Common myeloid progenitor, CD34-positive (primary cell): ENCODE data around the gene HENMT1.

Experiments used
- CTCF ChIA-PET: fragments of 350-600 bp; sonication (Branson Sonifier 250); formaldehyde crosslinking; loops from one replicate; lab custom pipeline; 2021; ENCODE audit warnings: antibody characterized with exemption; lab: Charles Lee
- POLR2A ChIA-PET: fragments of 350-600 bp; sonication (Branson Sonifier 250); formaldehyde crosslinking; loops from one replicate; lab custom pipeline; 2021; ENCODE audit warnings: antibody characterized with exemption; lab: Charles Lee
- DNase-seq, 3 donors: peaks; one replicate each; pipeline versions ENCODE4 v3.0.0 to v3.0.0-alpha.2; 2013
- H3K27ac ChIP-seq, 2 experiments: 1 replicate in 1 of 2; 2 replicates in 1 of 2; pipeline ENCODE4 v1.7.0; 2013; ENCODE audit warnings: inconsistent platforms in 2 of 2, low read length in 2 of 2, mild to moderate bottlenecking in 2 of 2, low read depth in 1 of 2, moderate library complexity in 1 of 2; ENCODE audit not compliant: severe bottlenecking in 2 of 2, insufficient read depth in 1 of 2, poor library complexity in 1 of 2
- H3K27me3 ChIP-seq, 5 experiments: replicated peaks in 2 of 5; 1 replicate in 3 of 5; 2 replicates in 2 of 5; pipeline versions ENCODE4 v1.6.1 to v1.7.0; 2013; ENCODE audit warnings: low read length in 4 of 5, mild to moderate bottlenecking in 2 of 5, moderate library complexity in 2 of 5, inconsistent platforms in 1 of 5; ENCODE audit not compliant: insufficient read depth in 5 of 5, control insufficient read depth in 4 of 5
- H3K36me3 ChIP-seq, 4 experiments: 1 replicate in 2 of 4; 2 replicates in 2 of 4; pipeline versions ENCODE4 v1.6.1 to v1.7.0; 2013; ENCODE audit warnings: low read length in 3 of 4, control low read depth in 1 of 4, mild to moderate bottlenecking in 1 of 4; ENCODE audit not compliant: control insufficient read depth in 4 of 4, insufficient read depth in 4 of 4
- H3K4me1 ChIP-seq, 4 experiments: 1 replicate in 3 of 4; 2 replicates in 1 of 4; pipeline versions ENCODE4 v1.6.1 to v1.7.1; 2013; ENCODE audit warnings: low read length in 3 of 4, mild to moderate bottlenecking in 3 of 4, control low read depth in 1 of 4, inconsistent platforms in 1 of 4, moderate library complexity in 1 of 4; ENCODE audit not compliant: control insufficient read depth in 4 of 4, insufficient read depth in 4 of 4; ENCODE audit errors: control extremely low read depth in 1 of 4
- H3K4me3 ChIP-seq, 7 experiments: 1 replicate in 4 of 7; 2 replicates in 3 of 7; pipeline versions ENCODE4 v1.5.1 to v1.7.0; 2013; ENCODE audit warnings: mild to moderate bottlenecking in 7 of 7, low read length in 6 of 7, moderate library complexity in 6 of 7, inconsistent platforms in 2 of 7, low read depth in 2 of 7, control low read depth in 1 of 7; ENCODE audit not compliant: insufficient read depth in 4 of 7, control insufficient read depth in 1 of 7; ENCODE audit errors: extremely low read depth in 1 of 7
- H3K9me3 ChIP-seq, 5 experiments: 1 replicate in 4 of 5; 2 replicates in 1 of 5; pipeline versions ENCODE4 v1.6.1 to v1.7.1; 2013; ENCODE audit warnings: low read length in 4 of 5, mild to moderate bottlenecking in 2 of 5, inconsistent platforms in 1 of 5, low read depth in 1 of 5, moderate library complexity in 1 of 5; ENCODE audit not compliant: control insufficient read depth in 4 of 5, insufficient read depth in 2 of 5; ENCODE audit errors: control extremely low read depth in 1 of 5
- WGBS: methylation state at CpG from one replicate; pipeline ENCODE4 v1.1.5; 2013; ENCODE audit not compliant: insufficient coverage; 5-methylcytosine and 5-hydroxymethylcytosine counted together

Gene HENMT1

DNA sequence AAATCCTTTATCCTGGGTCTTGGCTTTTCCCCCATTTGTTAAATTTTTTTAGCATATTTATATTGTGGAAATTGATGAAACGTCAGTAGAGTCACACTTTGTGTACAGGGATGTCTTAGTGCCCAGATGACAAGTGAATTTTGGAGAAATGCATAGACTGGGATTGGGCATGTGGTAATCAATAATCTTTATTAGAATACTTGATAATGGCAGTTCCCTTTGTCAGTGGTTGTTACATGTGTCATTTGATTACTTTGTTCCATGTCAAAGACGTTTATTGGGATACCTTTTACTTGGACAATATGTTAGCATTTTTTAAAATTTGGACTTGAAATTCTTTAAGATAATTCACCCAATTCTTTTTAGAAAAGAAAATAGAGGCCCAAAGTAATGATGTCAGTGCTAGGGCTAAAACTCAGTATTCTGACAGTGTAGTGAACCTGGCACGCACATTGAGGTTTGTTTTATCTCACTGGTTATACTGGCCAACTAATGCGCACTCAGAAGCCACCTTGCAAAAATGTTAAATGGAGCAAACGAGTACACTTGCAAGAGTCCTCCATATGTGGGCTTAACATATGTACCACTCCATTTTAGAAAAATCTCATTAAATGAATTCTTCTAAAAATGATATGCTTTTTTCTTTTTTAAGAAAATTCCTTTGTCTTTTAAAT, 40.4 kb upstream of the HENMT1 start:
- ChIA-PET CTCF (no interaction called here), POLR2A (no interaction called here)

DNA sequence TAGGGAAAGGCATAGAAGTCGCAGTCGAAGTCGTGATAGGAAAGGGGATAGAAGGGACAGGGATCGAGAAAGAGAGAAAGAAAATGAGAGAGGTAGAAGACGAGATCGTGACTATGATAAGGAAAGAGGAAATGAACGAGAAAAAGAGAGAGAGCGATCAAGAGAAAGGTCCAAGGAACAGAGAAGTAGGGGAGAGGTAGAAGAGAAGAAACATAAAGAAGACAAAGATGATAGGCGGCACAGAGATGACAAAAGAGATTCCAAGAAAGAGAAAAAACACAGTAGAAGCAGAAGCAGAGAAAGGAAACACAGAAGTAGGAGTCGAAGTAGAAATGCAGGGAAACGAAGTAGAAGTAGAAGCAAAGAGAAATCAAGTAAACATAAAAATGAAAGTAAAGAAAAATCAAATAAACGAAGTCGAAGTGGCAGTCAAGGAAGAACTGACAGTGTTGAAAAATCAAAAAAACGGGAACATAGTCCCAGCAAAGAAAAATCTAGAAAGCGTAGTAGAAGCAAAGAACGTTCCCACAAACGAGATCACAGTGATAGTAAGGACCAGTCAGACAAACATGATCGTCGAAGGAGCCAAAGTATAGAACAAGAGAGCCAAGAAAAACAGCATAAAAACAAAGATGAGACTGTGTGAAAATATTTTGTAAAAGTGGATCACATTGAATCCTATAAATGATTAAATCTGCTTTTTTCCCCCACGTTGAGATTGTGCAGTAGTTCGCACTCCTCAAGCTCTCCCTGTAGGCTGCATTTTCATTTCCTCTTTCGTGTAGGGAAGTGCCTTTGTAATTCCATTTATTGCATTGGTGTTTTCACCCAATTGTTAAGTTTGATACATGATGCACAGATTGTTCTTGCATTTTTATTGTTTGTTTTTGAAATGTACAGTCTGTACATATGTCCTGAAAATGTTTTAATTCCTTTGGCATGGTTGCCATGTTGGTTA, 38.8 kb upstream of the HENMT1 start:
- Histone ChIP-seq H3K27ac (no peak overlapping the region), H3K4me3 (no peak overlapping the region), H3K27me3 (no peaks in the 10 kb centered on the region), H3K36me3 (peaks cover 23 to 62% (median 44%) of the 10 kb centered on the region in 4 experiments), H3K9me3 (no peaks in the 10 kb centered on the region), H3K4me1 (peaks cover 9 to 19% (median 14%) of the 10 kb centered on the region in 4 experiments)
- no peak for DNase-seq
- 96% methylated on average over 21 of the region's 22 CpGs for WGBS
- ChIA-PET POLR2A (no interaction called here), CTCF (no interaction called here)

More for the DNA sequence above, 40.4 kb upstream of the HENMT1 start:
- H3K36me3 ChIP-seq, result peaks cover 23 to 57% (median 39%) of the 10 kb centered on the region in 4 experiments
- H3K4me3 ChIP-seq, result no peak overlapping the region
- H3K9me3 ChIP-seq, result no peaks in the 10 kb centered on the region
- 100% methylated on average over 3 of the region's 5 CpGs for WGBS
- H3K4me1 ChIP-seq, result peaks cover 0 to 8% (median 2%) of the 10 kb centered on the region in 4 experiments
- H3K27me3 ChIP-seq, result peaks cover 0 to 5% (median 0%) of the 10 kb centered on the region in 5 experiments
- no peak overlapping the region for H3K27ac ChIP-seq
- DNase-seq, result no peak

DNA sequence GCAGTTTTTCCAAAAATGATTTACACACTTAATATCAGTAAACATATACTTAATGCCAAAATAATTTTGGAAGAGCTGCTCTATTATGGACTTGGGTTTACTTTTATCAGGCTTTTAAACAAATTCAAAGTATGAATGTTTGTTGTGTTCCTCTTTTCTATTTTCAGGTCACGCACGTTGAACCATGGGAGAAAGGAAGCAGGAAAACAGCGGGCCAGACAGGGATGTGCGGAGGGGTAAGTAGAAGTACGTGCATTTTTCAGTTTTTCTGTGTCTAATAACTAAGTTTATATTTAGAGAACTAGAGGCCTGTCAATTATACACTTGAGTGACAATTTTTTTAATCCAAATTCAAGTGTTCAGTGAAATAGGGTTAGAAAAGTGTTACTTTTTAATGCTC, 34.6 kb upstream of the HENMT1 start:
- DNase-seq, result no peak
- peaks cover 9 to 42% (median 29%) of the 10 kb centered on the region in 4 experiments for H3K4me1 ChIP-seq
- POLR2A ChIA-PET, result no interaction called here
- peaks cover 18 to 53% (median 34%) of the 10 kb centered on the region in 4 experiments for H3K36me3 ChIP-seq
- CTCF ChIA-PET, result interaction anchor here (0.7 to 1.2 kb wide), 2 partner anchors 201 to 1674 kb away, joined by 3 to 4 read pairs; no protein-coding TSS in a partner anchor
- no peaks in the 10 kb centered on the region for H3K27me3 ChIP-seq
- H3K27ac ChIP-seq, result peak overlapping the region; percentile 35 to 98
- WGBS, result 7% methylated on average over 3 of the region's 5 CpGs
- H3K4me3 ChIP-seq, result peak overlapping the region in 6 of 7 experiments; percentile 21 to 99 (median 65)
- H3K9me3 ChIP-seq, result no peaks in the 10 kb centered on the region

DNA sequence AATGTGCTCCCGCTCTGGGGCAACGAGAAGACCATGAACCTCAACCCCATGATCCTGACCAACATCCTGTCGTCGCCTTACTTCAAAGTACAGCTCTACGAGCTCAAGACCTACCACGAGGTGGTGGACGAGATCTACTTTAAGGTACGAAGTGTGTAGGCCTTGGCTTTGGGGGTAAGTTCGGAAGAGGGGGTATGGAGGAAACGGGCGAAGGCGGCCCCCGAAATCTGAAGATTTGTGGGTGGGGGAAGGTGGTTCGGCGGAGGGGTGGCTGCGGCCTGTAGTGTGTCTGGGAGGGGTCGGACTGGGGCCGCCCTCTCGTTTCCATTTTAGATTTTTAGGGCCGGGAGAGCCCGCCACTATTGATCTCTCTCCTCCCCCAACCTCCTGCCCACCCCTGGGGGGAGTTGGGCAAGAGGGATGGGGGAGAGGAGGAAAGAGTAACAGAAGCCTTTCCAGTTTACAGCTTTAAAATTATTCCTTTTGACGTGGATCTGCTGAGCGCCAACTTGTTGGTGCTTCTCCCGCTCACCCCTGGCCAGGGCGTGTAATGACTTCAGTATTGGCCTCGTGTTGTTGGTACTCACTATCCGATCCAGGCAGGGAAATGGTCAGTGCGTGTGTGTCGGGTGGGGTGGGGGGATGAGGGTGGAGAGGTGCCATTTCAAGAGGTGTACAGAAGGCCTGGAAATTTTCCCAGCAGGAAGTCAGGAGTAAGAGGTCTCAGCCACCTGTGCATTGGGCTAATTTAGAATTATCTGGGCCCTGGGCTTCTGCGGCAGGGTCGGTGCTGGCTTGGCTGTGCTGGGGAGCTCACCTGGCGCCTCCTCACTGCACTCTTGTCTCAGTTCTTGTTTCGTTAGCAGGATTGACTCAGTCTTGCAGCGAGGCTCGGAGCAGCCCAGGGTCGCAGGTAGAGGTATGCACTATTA, 32.1 kb upstream of the HENMT1 start:
- CTCF ChIA-PET, result interaction anchor here (0.7 to 4.7 kb wide), 17 partner anchors 10 to 492 kb away, joined by 3 to 25 read pairs (median 4); partner anchors contain the start of genes HENMT1 and SLC25A24
- H3K9me3 ChIP-seq, result no peaks in the 10 kb centered on the region
- H3K27me3 ChIP-seq, result no peaks in the 10 kb centered on the region
- DNase-seq, result peak; percentile 22 to 95 (median 92)
- peaks cover 7 to 28% (median 14%) of the 10 kb centered on the region in 4 experiments for H3K36me3 ChIP-seq
- peak overlapping the region; percentile 76 to 99 (median 88) for H3K4me3 ChIP-seq
- whole genome bisulfite sequencing, result under 1% methylated on average over 21 of the region's 36 CpGs
- H3K27ac ChIP-seq, result peak overlapping the region; percentile 91 to 98
- peaks cover 9 to 49% (median 33%) of the 10 kb centered on the region in 4 experiments for H3K4me1 ChIP-seq
- POLR2A ChIA-PET, result interaction anchor here (0.6 to 2.8 kb wide), 9 partner anchors 23 to 187 kb away, joined by 3 to 26 read pairs (median 3); partner anchors contain the start of genes EEIG2 and HENMT1

DNA sequence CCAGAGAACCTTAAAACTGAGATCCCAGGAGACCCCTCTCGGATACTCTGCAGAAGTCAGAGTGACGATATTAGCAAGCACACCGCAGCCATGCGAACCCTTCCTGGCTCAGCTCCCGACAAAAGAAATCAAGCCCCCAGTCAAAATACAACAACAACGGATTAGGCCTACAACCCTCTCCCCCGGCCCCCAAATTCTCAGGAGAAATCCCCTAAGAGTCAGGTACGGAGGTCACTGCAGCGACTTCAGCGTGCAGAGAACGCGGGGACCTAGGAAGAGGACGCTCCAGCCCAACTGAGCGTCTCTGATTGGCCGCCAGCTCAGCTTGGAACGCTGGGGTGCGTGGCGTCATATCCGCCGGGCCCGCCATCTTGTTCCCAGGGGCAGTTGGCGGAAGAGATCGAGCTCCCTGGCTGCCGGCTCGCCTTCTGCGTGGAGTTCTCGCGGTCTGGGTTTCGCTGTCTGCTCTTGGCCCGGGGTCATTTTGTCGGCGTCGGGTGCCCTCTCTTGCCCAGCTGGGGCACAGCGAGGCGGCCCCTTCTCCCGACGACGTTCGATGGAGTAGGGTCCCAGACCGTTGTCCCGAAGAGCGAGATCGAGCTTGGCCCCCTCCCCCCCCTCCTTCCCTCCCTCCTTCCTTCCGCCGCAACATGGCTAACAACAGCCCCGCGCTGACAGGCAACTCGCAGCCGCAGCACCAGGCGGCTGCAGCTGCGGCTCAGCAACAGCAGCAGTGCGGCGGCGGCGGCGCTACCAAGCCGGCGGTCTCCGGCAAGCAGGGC, 31.2 kb upstream of the HENMT1 start, which contains the start of gene PRPF38B:
Gene PRPF38B (plus strand): TSS at position 369 of the 782 bp plus-strand sequence. CDS start 282 bp downstream, at position 651.
- Histone ChIP-seq H3K36me3 (peaks cover 6 to 19% (median 10%) of the 10 kb centered on the region in 4 experiments), H3K27me3 (no peaks in the 10 kb centered on the region), H3K9me3 (no peaks in the 10 kb centered on the region), H3K4me3 (peak within 1 kb of the TSS; percentile 76 to 99 (median 88)), H3K27ac (peak within 1 kb of the TSS; percentile 91 to 98), H3K4me1 (peaks cover 9 to 49% (median 33%) of the 10 kb centered on the region in 4 experiments)
- WGBS, result under 1% methylated on average over 46 of the region's 59 CpGs
- ChIA-PET POLR2A (interaction anchor here (0.6 to 2.8 kb wide), 10 partner anchors 24 to 186 kb away, joined by 3 to 26 read pairs (median 4); partner anchors contain the start of genes EEIG2 and HENMT1), CTCF (interaction anchor here (0.6 to 4.7 kb wide), 21 partner anchors 9 to 492 kb away, joined by 3 to 25 read pairs (median 4); partner anchors contain the start of genes HENMT1 and SLC25A24)
- peak; percentile 94 to 98 (median 97) for DNase-seq
